Type B pancreatic cell (in vitro differentiated cells): ENCODE measurements around the gene LTBP1. TPM values are rescaled to one million over a fixed set of nuclear protein-coding genes. Genes with fewer than 3 reads are reported as not detected.

Experiments used
- DNase-seq: peaks from one replicate; pipeline ENCODE4 v3.0.0; 2021; ENCODE audit warnings: mixed read lengths; ENCODE audit not compliant: unreplicated experiment; ENCODE audit errors: extremely low spot score
- H3K27ac Mint-ChIP-seq: 2 replicates; pipeline ENCODE4 v1.8.0; 2021; ENCODE audit warnings: mild to moderate bottlenecking, mixed read lengths
- H3K27me3 Mint-ChIP-seq: 2 replicates; pipeline ENCODE4 v1.8.0; 2021; ENCODE audit warnings: mixed read lengths
- H3K36me3 Mint-ChIP-seq: 2 replicates; pipeline ENCODE4 v1.8.0; 2021; ENCODE audit warnings: mixed read lengths
- H3K4me1 Mint-ChIP-seq: one replicate; pipeline ENCODE4 v1.8.0; 2021; ENCODE audit warnings: mixed read lengths; ENCODE audit not compliant: unreplicated experiment
- H3K4me3 Mint-ChIP-seq: 2 replicates; pipeline ENCODE4 v1.8.0; 2021; ENCODE audit warnings: mild to moderate bottlenecking, mixed read lengths
- H3K9me3 Mint-ChIP-seq: 2 replicates; pipeline ENCODE4 v1.8.0; 2021; ENCODE audit warnings: mixed read lengths
- total RNA-seq: library from RNA; stranded (reverse); gene quantifications from 2 replicates; pipeline ENCODE4 v1.2.1, GENCODE V29; 2021; ENCODE audit warnings: low replicate concordance
- TF ChIP-seq, protein P1 (sequence below): fragments of 200-600 bp; sonication (generic); conservative IDR thresholded peaks from 2 replicates; pipeline ENCODE4 v1.5.0; 2021; ENCODE audit warnings: antibody characterized with exemption, mild to moderate bottlenecking

LTBP1 gene
- total RNA-seq, 1 donor from 2014 or later: 53.3 TPM

DNA sequence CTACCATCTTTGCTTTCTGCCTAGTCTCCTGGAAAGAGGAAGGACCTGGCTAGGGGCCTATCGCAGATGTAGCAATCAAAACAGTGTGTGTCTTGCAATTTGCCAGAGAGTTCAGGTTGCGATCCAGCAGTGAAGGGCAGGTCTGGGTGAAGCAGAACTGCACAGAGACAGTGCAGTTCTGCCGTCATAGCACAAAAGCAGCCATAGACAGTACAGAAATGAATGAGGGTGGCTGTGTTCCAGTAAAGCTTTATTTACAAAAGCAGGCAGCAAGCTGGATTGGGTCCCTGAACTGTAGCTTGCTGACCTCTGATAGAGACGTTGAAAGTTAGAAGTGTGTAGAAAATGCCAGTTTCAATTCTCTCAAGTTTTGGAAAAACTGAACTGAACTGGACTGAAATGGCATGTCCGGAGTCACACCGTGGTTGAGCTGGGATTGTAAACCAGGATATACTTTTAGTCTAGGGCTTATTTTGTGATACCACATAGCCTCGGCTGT, 186.8 kb downstream of the LTBP1 start:
- H3K27ac Mint-ChIP-seq: no peak overlapping the region
- no peak for DNase-seq
- no peak overlapping the region for H3K4me3 Mint-ChIP-seq
- H3K4me1 Mint-ChIP-seq: peaks cover 22% of the 10 kb centered on the region
- H3K27me3 Mint-ChIP-seq: no peaks in the 10 kb centered on the region
- peaks cover 3% of the 10 kb centered on the region for H3K36me3 Mint-ChIP-seq
- H3K9me3 Mint-ChIP-seq: no peaks in the 10 kb centered on the region
- TF ChIP-seq, protein P1, sequence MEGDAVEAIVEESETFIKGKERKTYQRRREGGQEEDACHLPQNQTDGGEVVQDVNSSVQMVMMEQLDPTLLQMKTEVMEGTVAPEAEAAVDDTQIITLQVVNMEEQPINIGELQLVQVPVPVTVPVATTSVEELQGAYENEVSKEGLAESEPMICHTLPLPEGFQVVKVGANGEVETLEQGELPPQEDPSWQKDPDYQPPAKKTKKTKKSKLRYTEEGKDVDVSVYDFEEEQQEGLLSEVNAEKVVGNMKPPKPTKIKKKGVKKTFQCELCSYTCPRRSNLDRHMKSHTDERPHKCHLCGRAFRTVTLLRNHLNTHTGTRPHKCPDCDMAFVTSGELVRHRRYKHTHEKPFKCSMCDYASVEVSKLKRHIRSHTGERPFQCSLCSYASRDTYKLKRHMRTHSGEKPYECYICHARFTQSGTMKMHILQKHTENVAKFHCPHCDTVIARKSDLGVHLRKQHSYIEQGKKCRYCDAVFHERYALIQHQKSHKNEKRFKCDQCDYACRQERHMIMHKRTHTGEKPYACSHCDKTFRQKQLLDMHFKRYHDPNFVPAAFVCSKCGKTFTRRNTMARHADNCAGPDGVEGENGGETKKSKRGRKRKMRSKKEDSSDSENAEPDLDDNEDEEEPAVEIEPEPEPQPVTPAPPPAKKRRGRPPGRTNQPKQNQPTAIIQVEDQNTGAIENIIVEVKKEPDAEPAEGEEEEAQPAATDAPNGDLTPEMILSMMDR: no peak

DNA sequence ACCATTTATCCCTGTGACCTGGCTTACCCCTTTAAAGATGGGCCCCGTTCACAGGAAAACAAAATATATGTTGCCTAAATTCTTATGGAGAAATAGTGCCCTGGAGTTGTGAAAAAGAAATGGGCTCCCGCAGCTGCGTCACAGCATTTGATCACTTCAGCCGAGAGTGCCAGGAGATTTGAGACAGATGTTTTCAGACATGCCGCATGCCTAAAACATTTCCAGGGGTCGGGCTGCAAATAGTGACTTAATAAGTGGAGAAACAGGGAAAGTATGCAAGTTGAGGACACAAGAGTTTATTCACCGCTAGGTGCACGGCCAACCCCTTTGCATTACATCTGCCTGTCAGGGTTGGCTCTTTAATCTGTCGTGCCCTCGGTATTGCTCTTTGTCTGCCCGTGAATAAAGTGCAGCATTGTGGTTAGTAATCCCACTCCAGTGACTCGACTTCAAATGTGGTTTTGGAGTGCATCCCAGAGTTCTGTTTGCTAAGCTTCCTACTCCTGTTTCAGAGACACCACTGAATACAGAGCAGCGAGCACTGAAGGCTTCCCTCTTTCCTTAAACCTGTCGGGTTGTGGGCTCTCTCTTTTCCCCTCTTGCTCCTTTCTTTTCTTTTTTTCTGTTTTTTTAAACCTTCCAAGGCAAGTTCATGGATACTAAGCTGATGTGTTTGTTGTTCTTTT, 187.5 kb downstream of the LTBP1 start:
- peaks cover 22% of the 10 kb centered on the region for H3K4me1 Mint-ChIP-seq
- peak overlapping the region; percentile 48 for H3K4me3 Mint-ChIP-seq
- H3K27ac Mint-ChIP-seq: peak overlapping the region; percentile 14
- TF ChIP-seq, protein P1: no peak
- no peaks in the 10 kb centered on the region for H3K9me3 Mint-ChIP-seq
- H3K27me3 Mint-ChIP-seq: no peaks in the 10 kb centered on the region
- no peak for DNase-seq
- no peaks in the 10 kb centered on the region for H3K36me3 Mint-ChIP-seq

DNA sequence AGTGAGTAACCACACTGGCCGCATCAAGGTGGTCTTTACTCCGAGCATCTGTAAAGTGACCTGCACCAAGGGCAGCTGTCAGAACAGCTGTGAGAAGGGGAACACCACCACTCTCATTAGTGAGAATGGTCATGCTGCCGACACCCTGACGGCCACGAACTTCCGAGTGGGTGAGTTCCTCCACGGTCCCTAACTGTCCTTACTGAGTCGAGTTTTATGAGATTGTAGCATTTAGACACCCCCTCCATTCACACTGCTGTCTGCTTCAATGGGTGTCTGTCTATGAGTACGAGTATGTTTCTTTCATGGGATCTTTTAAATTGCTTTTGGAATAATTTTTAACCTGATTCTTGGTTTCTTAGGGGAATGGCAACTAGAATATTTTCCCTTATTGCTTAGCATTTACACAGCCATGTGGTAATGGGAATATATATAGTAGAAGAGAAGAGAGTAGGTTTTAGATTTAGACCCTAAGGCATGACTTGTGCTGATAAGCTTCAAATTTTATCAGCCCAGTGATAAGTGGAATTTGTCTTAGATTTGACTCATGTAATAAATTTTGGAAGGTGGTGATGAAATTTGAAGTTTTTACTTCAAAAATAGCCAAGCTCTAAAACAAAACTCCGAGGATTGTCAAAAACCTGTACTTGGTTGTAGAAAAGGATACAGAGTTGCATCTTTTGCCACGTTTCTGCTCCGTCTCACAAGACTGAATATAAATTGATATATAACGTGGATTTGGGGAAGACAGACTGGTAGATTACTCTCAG, 188.2 kb downstream of the LTBP1 start:
- H3K4me3 Mint-ChIP-seq: peak overlapping the region; percentile 48
- TF ChIP-seq, protein P1: no peak
- H3K9me3 Mint-ChIP-seq: no peaks in the 10 kb centered on the region
- DNase-seq: no peak
- no peaks in the 10 kb centered on the region for H3K27me3 Mint-ChIP-seq
- H3K27ac Mint-ChIP-seq: no peak overlapping the region
- peaks cover 22% of the 10 kb centered on the region for H3K4me1 Mint-ChIP-seq
- no peaks in the 10 kb centered on the region for H3K36me3 Mint-ChIP-seq

DNA sequence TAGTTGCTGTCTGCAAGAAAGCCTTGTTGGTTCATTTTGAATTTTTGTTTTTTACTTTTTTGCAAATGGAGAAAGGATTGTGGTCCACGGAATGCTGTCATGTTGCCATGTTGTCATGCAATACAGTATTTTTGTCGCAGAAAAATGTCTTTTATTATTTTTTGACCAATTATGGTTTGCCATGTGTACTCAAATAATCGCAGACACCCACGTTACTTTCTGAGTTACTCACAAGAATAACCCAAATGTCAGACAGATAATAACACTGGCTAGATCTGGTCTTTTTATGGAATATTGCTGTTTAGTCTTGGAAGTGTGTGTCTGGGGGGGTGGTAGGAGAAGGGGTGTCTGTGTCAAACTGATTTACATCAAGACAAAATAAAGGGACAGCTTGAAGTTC, 188.9 kb downstream of the LTBP1 start:
- H3K4me3 Mint-ChIP-seq: no peak overlapping the region
- H3K9me3 Mint-ChIP-seq: no peaks in the 10 kb centered on the region
- no peak for DNase-seq
- no peaks in the 10 kb centered on the region for H3K27me3 Mint-ChIP-seq
- TF ChIP-seq, protein P1: no peak
- peaks cover 22% of the 10 kb centered on the region for H3K4me1 Mint-ChIP-seq
- no peak overlapping the region for H3K27ac Mint-ChIP-seq
- no peaks in the 10 kb centered on the region for H3K36me3 Mint-ChIP-seq

DNA sequence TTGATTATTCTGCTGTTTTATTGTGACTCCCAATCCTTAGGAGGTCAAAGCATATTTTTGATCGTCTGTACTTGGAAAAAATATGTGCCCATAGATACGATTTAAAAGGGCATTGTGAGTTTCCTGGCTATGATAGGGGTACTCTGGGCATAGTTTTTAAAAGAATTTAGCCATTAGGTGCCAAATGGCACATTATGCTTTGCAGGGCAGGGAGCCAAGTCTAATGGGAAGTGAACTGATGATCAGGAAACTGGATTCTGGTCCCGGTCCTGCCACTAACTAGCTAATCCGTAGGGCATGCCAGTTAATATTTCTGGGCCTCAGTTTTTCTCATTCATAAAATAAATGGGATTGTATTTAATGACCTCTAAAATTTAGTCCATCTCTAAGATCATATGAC, 189.3 kb downstream of the LTBP1 start:
- no peak overlapping the region for H3K4me3 Mint-ChIP-seq
- no peak overlapping the region for H3K27ac Mint-ChIP-seq
- TF ChIP-seq, protein P1: no peak
- no peaks in the 10 kb centered on the region for H3K36me3 Mint-ChIP-seq
- no peaks in the 10 kb centered on the region for H3K27me3 Mint-ChIP-seq
- H3K4me1 Mint-ChIP-seq: peaks cover 22% of the 10 kb centered on the region
- DNase-seq: no peak
- no peaks in the 10 kb centered on the region for H3K9me3 Mint-ChIP-seq
